Neural progenitor cell (in vitro differentiated cells): ENCODE measurements around the gene ART1. TPM values are rescaled to one million over a fixed set of nuclear protein-coding genes. Genes with fewer than 3 reads are reported as not detected.
A peak's percentile ranks its signal among the peaks of the same experiment; 100 is the strongest.
"Not testable (repeated sequence)": the region's sequence is repeated elsewhere in the genome, so short reads cannot be mapped to it uniquely, and the experiment has no call there.

Experiments
- DNase-seq: peaks from one replicate; pipeline ENCODE4 v3.0.0-alpha.2; 2016; ENCODE audit warnings: low spot score
- H2AFZ ChIP-seq: fragments of 200-600 bp; sonication (generic); replicated peaks from 2 replicates; pipeline ENCODE4 v1.6.1; 2016; ENCODE audit warnings: antibody characterized with exemption
- H3F3A ChIP-seq: fragments of 200-600 bp; sonication (generic); 2 replicates; pipeline ENCODE4 v1.6.1; 2016; ENCODE audit warnings: antibody characterized with exemption, low read depth
- H3K27ac ChIP-seq: fragments of 200-600 bp; sonication (generic); 2 replicates; pipeline ENCODE4 v1.5.1; 2016; ENCODE audit warnings: mild to moderate bottlenecking
- H3K27me3 ChIP-seq: fragments of 200-600 bp; sonication (generic); 2 replicates; pipeline ENCODE4 v1.6.1; 2016; ENCODE audit warnings: mild to moderate bottlenecking, moderate library complexity
- H3K36me3 ChIP-seq: fragments of 200-600 bp; sonication (generic); 2 replicates; pipeline ENCODE4 v1.5.1; 2016
- H3K4me1 ChIP-seq: fragments of 200-600 bp; sonication (generic); 2 replicates; pipeline ENCODE4 v1.6.1; 2016; ENCODE audit warnings: mixed run types
- H3K4me2 ChIP-seq: fragments of 200-600 bp; sonication (generic); 2 replicates; pipeline ENCODE4 v1.6.1; 2016
- H3K4me3 ChIP-seq: fragments of 200-600 bp; sonication (generic); 2 replicates; pipeline ENCODE4 v1.5.1; 2016
- H3K79me2 ChIP-seq: fragments of 200-600 bp; sonication (generic); 2 replicates; pipeline ENCODE4 v1.6.1; 2016; ENCODE audit warnings: low read depth
- H3K9ac ChIP-seq: fragments of 200-600 bp; sonication (generic); 2 replicates; pipeline ENCODE4 v1.6.1; 2016
- H3K9me3 ChIP-seq: fragments of 200-600 bp; sonication (generic); 2 replicates; pipeline ENCODE4 v1.5.1; 2016; ENCODE audit warnings: low read depth
- H4K20me1 ChIP-seq: fragments of 200-600 bp; sonication (generic); 2 replicates; pipeline ENCODE4 v1.6.1; 2016; ENCODE audit warnings: low read depth
- H3K27ac Mint-ChIP-seq: 3 replicates; pipeline ENCODE4 v1.8.0; 2021; ENCODE audit warnings: mixed read lengths
- H3K27me3 Mint-ChIP-seq: 2 replicates; pipeline ENCODE4 v1.8.0; 2022; ENCODE audit warnings: low read depth, mild to moderate bottlenecking, inconsistent platforms, moderate library complexity, mixed read lengths; ENCODE audit not compliant: insufficient read depth
- H3K36me3 Mint-ChIP-seq: 3 replicates; pipeline ENCODE4 v1.8.0; 2021; ENCODE audit warnings: mixed read lengths
- H3K4me1 Mint-ChIP-seq: 3 replicates; pipeline ENCODE4 v1.8.0; 2021; ENCODE audit warnings: mixed read lengths
- H3K4me3 Mint-ChIP-seq: 3 replicates; pipeline ENCODE4 v1.8.0; 2021; ENCODE audit warnings: mild to moderate bottlenecking, moderate library complexity, mixed read lengths
- H3K9me3 Mint-ChIP-seq: 3 replicates; pipeline ENCODE4 v1.8.0; 2020; ENCODE audit warnings: mixed read lengths
- EZH2 ChIP-seq: fragments of 200-600 bp; sonication (generic); IDR thresholded peaks from 2 replicates; pipeline ENCODE4 v1.6.1; 2017; ENCODE audit warnings: antibody characterized with exemption, mild to moderate bottlenecking, moderate library complexity
- EZH2phosphoT487 ChIP-seq: fragments of 200-600 bp; sonication (generic); IDR thresholded peaks from 2 replicates; pipeline ENCODE4 v1.6.1; 2017; ENCODE audit warnings: antibody characterized with exemption
- total RNA-seq: library from RNA; depleted of rRNA; stranded (reverse); fragments of >200 nt; gene quantifications from 2 replicates; pipeline ENCODE4 v1.2.3, GENCODE V29; 2015; ENCODE audit warnings: low replicate concordance
- TF ChIP-seq, protein P1 (sequence below): fragments of 200-600 bp; sonication (generic); IDR thresholded peaks from 2 replicates; pipeline ENCODE4 v1.5.1; 2017; ENCODE audit warnings: antibody characterized with exemption, mild to moderate bottlenecking

ART1 gene, protein sequence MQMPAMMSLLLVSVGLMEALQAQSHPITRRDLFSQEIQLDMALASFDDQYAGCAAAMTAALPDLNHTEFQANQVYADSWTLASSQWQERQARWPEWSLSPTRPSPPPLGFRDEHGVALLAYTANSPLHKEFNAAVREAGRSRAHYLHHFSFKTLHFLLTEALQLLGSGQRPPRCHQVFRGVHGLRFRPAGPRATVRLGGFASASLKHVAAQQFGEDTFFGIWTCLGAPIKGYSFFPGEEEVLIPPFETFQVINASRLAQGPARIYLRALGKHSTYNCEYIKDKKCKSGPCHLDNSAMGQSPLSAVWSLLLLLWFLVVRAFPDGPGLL
- total RNA-seq = not detected in 2 replicates

DNA sequence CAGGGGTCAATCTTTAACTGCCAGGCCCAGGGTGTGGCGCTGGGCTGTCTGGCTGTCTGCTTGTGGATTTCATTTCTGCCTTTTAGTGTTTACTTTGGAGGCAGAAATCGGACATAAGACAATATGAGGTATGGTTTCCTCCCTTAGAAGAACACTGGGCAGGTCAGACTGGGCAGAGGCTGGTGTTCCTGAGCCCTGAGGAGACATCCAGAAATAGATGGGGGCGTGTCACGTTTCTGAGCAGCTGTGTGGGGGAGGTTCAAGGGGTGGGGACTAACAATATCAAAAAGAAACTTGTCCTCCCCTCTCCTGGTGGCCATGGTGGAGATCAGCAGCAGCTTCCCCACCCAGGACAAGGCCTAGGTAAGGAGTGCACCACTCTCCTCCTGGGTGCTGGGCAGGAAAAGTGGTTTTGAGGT, at the start of gene ART1:
ART1 (plus strand) TSS at position 312 of the 419 bp plus-strand sequence. CDS start 14,086 bp downstream, outside the sequence.
- Mint-ChIP-seq H3K9me3 (peaks cover 7% of the 10 kb centered on the region), H3K4me1 (peaks cover 15% of the 10 kb centered on the region), H3K36me3 (no peaks in the 10 kb centered on the region), H3K4me3 (peak within 1 kb of the TSS; percentile 3), H3K27ac (no peak within 1 kb of the TSS), H3K27me3 (no peaks in the 10 kb centered on the region)
- no peaks in the 10 kb centered on the region for H3K27me3 ChIP-seq
- H3K36me3 ChIP-seq = no peaks in the 10 kb centered on the region
- H3K4me3 ChIP-seq = no peak within 1 kb of the TSS
- H3K27ac ChIP-seq = no peak within 1 kb of the TSS
- no peak within 1 kb of the TSS for H3K4me2 ChIP-seq
- no peaks in the 10 kb centered on the region for H4K20me1 ChIP-seq
- peaks cover 5% of the 10 kb centered on the region for H3K4me1 ChIP-seq
- no peak within 1 kb of the TSS for H3K9ac ChIP-seq
- H2AFZ ChIP-seq = no peak within 1 kb of the TSS
- no peaks in the 10 kb centered on the region for H3K79me2 ChIP-seq
- TF ChIP-seq, protein P1, sequence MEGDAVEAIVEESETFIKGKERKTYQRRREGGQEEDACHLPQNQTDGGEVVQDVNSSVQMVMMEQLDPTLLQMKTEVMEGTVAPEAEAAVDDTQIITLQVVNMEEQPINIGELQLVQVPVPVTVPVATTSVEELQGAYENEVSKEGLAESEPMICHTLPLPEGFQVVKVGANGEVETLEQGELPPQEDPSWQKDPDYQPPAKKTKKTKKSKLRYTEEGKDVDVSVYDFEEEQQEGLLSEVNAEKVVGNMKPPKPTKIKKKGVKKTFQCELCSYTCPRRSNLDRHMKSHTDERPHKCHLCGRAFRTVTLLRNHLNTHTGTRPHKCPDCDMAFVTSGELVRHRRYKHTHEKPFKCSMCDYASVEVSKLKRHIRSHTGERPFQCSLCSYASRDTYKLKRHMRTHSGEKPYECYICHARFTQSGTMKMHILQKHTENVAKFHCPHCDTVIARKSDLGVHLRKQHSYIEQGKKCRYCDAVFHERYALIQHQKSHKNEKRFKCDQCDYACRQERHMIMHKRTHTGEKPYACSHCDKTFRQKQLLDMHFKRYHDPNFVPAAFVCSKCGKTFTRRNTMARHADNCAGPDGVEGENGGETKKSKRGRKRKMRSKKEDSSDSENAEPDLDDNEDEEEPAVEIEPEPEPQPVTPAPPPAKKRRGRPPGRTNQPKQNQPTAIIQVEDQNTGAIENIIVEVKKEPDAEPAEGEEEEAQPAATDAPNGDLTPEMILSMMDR = no peak
- TF ChIP-seq EZH2phosphoT487 (no peak), EZH2 (no peak)
- H3K9me3 ChIP-seq = no peaks in the 10 kb centered on the region
- H3F3A ChIP-seq = peaks cover 17% of the 10 kb centered on the region
- no peak for DNase-seq

DNA sequence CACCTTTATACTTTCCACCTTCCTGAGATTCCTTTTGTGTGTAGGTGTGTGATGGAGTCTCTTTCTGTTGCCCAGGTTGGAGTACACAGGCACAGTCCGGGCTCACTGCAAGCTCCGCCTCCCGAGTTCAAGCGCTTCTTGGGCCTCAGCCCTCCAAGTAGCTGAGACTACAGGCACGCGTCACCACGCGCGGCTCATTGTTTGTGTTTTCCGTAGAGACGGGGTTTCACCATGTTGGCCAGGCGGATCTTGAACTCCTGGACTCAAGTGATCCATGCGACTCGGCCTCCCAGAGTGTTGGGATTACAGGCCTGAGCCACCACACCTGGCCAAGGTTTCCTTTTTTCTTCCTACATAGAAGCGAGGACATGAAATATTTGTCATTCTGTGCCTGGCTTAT, 47.2 kb upstream of the ART1 start:
- H3K4me1 Mint-ChIP-seq, H3K9me3 Mint-ChIP-seq, H2AFZ ChIP-seq, H3K27me3 ChIP-seq, H3K79me2 ChIP-seq, H3K27me3 Mint-ChIP-seq, H3K4me1 ChIP-seq, H3K9ac ChIP-seq, H3K4me3 Mint-ChIP-seq, H4K20me1 ChIP-seq, DNase-seq, H3K27ac ChIP-seq, H3K36me3 ChIP-seq, H3K9me3 ChIP-seq, H3F3A ChIP-seq, H3K4me2 ChIP-seq, H3K4me3 ChIP-seq, H3K36me3 Mint-ChIP-seq, H3K27ac Mint-ChIP-seq: not testable (repeated sequence)

DNA sequence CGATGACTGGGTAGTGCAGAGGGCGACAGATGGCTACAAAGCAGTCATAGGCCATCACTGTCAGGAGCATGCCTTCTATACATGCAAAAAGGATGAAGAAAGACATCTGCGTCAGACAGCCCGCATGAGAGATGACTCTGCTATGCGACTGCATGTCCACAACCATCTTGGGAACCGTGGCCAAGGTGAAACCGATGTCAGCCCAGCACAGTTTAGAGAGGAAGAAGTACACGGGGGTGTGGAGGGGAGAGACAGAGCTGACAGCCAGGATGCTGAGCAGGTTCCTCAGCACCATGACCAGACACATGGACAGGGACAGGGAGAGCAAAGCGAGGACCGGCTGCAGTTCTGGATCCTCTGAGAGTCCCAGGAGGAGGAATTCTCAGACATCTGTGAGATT, 44.7 kb upstream of the ART1 start:
- not testable (repeated sequence) for H3K4me2 ChIP-seq, H3K79me2 ChIP-seq, H3K27me3 ChIP-seq, H3K27me3 Mint-ChIP-seq, H3K4me1 ChIP-seq, H3K36me3 ChIP-seq, H2AFZ ChIP-seq, H3K4me3 Mint-ChIP-seq, H3K9ac ChIP-seq, H3K9me3 Mint-ChIP-seq, H3K4me1 Mint-ChIP-seq, H3F3A ChIP-seq, DNase-seq, H3K9me3 ChIP-seq, H3K36me3 Mint-ChIP-seq, H3K27ac ChIP-seq, H3K4me3 ChIP-seq, H4K20me1 ChIP-seq, H3K27ac Mint-ChIP-seq

DNA sequence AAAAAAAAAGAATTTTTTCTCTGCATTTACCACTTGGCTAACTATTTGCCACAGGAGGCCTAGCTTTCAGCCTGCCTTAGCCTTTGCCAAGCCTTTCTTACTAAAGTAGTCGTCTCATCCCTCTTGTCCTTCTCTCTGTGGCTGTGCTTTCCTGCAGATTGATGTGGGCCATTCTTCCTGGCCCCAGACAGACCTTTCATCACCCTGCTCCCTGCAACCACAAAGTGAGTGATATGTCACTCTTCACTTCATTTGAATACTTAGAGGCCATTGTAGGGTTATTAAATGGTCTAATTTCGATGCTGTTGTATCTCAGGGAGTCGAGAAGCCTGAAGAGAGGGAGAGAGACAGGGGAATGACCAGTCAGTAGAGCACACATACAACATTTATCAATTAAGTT, 40.8 kb upstream of the ART1 start:
- no peaks in the 10 kb centered on the region for H3K9me3 Mint-ChIP-seq
- no peaks in the 10 kb centered on the region for H3K36me3 Mint-ChIP-seq
- Histone ChIP-seq H3K27ac (no peak overlapping the region), H3K4me1 (no peaks in the 10 kb centered on the region), H2AFZ (no peak overlapping the region), H3K36me3 (no peaks in the 10 kb centered on the region), H3F3A (no peaks in the 10 kb centered on the region), H3K9ac (no peak overlapping the region), H3K79me2 (no peaks in the 10 kb centered on the region), H3K4me3 (no peak overlapping the region), H3K27me3 (no peaks in the 10 kb centered on the region), H4K20me1 (no peaks in the 10 kb centered on the region), H3K4me2 (no peak overlapping the region), H3K9me3 (no peaks in the 10 kb centered on the region)
- no peak overlapping the region for H3K27ac Mint-ChIP-seq
- no peaks in the 10 kb centered on the region for H3K27me3 Mint-ChIP-seq
- no peak overlapping the region for H3K4me3 Mint-ChIP-seq
- H3K4me1 Mint-ChIP-seq = no peaks in the 10 kb centered on the region
- DNase-seq = no peak
- TF ChIP-seq EZH2phosphoT487 = no peak
- no peak for TF ChIP-seq EZH2
- TF ChIP-seq, protein P1 = no peak
